Left ventricle myocardium inferior (tissue), 1 donor: ENCODE results near the gene HEG1. TPM values are rescaled to one million over a fixed set of nuclear protein-coding genes. Genes with fewer than 3 reads are reported as not detected.

Experiments used
- DNase-seq: peaks from one replicate; pipeline ENCODE4 v3.0.0-alpha.2; 2020
- H3K27ac ChIP-seq: fragments of 200-600 bp; replicated peaks from 2 replicates; pipeline ENCODE4 v1.8.0; 2021
- H3K27me3 ChIP-seq: fragments of 200-600 bp; 2 replicates; pipeline ENCODE4 v1.8.0; 2021; ENCODE audit warnings: low read depth
- H3K36me3 ChIP-seq: fragments of 200-600 bp; 2 replicates; pipeline ENCODE4 v1.8.0; 2021
- H3K4me1 ChIP-seq: fragments of 200-600 bp; 2 replicates; pipeline ENCODE4 v1.8.0; 2021
- H3K4me3 ChIP-seq: fragments of 200-600 bp; 2 replicates; pipeline ENCODE4 v1.8.0; 2021; ENCODE audit warnings: mild to moderate bottlenecking, moderate library complexity
- H3K9me3 ChIP-seq: fragments of 200-600 bp; replicated peaks from 2 replicates; pipeline ENCODE4 v1.8.0; 2021
- CTCF ChIP-seq: fragments of 200-600 bp; IDR thresholded peaks from 2 replicates; pipeline ENCODE4 v1.8.0; 2021; ENCODE audit warnings: antibody characterized with exemption, mild to moderate bottlenecking, borderline replicate concordance
- intact Hi-C: fragments of 100-400 bp; cut with micrococcal nuclease; formaldehyde crosslinking; loops from one replicate; pipeline ENCODE4 v1.11.0; 2022
- total RNA-seq: library from RNA; stranded (reverse); fragmentation: NEBNext Ultra II Directional; extraction: Animal tissue kit (Norgen Biotek cat#: 25700); gene quantifications from one replicate; pipeline ENCODE4 v1.2.1, GENCODE V29; 2021
- donor health status: DM: no; HTN: yes; CAD: no; lungs with severe emphysema.

HEG1 gene
- total RNA-seq, 1 donor from 2014 or later = 105 TPM

GRCh38 chr3:125075738-125076137 is 19.9 kb upstream of the HEG1 start:
- no peak for DNase-seq
- intact Hi-C loops = no loop called here
- Histone ChIP-seq H3K4me3 (no peak overlapping the region), H3K4me1 (peaks cover 7% of the 10 kb centered on the region), H3K9me3 (no peaks in the 10 kb centered on the region), H3K36me3 (no peaks in the 10 kb centered on the region), H3K27ac (no peak overlapping the region), H3K27me3 (no peaks in the 10 kb centered on the region)
- TF ChIP-seq CTCF = no peak

- Histone ChIP-seq H3K4me1 (no peaks in the 10 kb centered on the region), H3K27me3 (no peaks in the 10 kb centered on the region), H3K36me3 (no peaks in the 10 kb centered on the region), H3K27ac (no peak overlapping the region), H3K9me3 (no peaks in the 10 kb centered on the region), H3K4me3 (no peak overlapping the region)
- no peak for DNase-seq
- intact Hi-C loops = no loop called here
- TF ChIP-seq CTCF = no peak
These were observed 17.7 kb upstream of the HEG1 start for GRCh38 chr3:125073390-125073905.

- H3K9me3 ChIP-seq = no peaks in the 10 kb centered on the region
- no peaks in the 10 kb centered on the region for H3K27me3 ChIP-seq
- H3K4me1 ChIP-seq = no peaks in the 10 kb centered on the region
- intact Hi-C loops = no loop called here
- H3K36me3 ChIP-seq = no peaks in the 10 kb centered on the region
- no peak for TF ChIP-seq CTCF
- H3K4me3 ChIP-seq = no peak overlapping the region
- H3K27ac ChIP-seq = no peak overlapping the region
- DNase-seq = no peak
These were observed 17.1 kb upstream of the HEG1 start for GRCh38 chr3:125072749-125073389.

- H3K27me3 ChIP-seq = no peaks in the 10 kb centered on the region
- no peak overlapping the region for H3K27ac ChIP-seq
- no peak for DNase-seq
- H3K9me3 ChIP-seq = no peaks in the 10 kb centered on the region
- intact Hi-C loops = no loop called here
- no peaks in the 10 kb centered on the region for H3K36me3 ChIP-seq
- no peak overlapping the region for H3K4me3 ChIP-seq
- TF ChIP-seq CTCF = no peak
- no peaks in the 10 kb centered on the region for H3K4me1 ChIP-seq
These were observed 16.5 kb upstream of the HEG1 start for GRCh38 chr3:125072301-125072700.

- no peaks in the 10 kb centered on the region for H3K36me3 ChIP-seq
- intact Hi-C loops = loop anchor here (10.0 kb wide), 1 partner anchor 75 kb away; no protein-coding TSS in a partner anchor
- no peaks in the 10 kb centered on the region for H3K4me1 ChIP-seq
- H3K27me3 ChIP-seq = no peaks in the 10 kb centered on the region
- no peak for DNase-seq
- no peaks in the 10 kb centered on the region for H3K9me3 ChIP-seq
- H3K4me3 ChIP-seq = no peak overlapping the region
- TF ChIP-seq CTCF = no peak
- no peak overlapping the region for H3K27ac ChIP-seq
These were observed 14.4 kb upstream of the HEG1 start for GRCh38 chr3:125069968-125070745.
